Measurements from ENCODE around the gene PPP1R14C.
A peak's percentile ranks its signal among the peaks of the same experiment; 100 is the strongest.

Gene PPP1R14C

DNA sequence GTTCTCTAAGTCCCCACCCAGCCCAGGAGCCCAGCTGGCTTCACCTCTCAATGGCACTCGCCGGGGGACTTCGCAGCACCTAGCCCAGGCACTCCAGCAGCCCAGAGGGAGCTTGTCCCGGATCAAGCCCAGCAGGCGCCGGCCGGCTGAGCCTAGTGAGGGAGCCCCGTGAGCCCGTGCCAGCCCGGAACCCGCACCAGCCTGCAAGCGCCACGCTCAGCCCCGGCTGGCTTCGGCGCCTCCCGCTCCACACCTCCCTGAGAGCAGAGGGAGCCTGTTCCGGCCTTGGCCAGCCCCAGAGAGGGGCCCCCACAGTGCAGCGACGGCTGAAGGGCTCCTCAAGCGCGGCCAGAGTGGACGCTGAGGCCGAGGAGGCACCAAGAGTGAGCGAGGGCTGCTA is 27.1 kb upstream of the PPP1R14C start:
- Histone ChIP-seq H3K9ac (ENCODE audit: insufficient read length) (no peak overlapping the region), H3K27ac (no peak overlapping the region), H3K36me3 (ENCODE audit: insufficient read depth, low read length) (no peaks in the 10 kb centered on the region), H3K9me3 (ENCODE audit: low read depth, low read length) (no peaks in the 10 kb centered on the region), H3K4me3 (no peak overlapping the region)
- TF ChIP-seq POLR2AphosphoS5 (IDR thresholded peaks at IDR 0.05; ENCODE audit: borderline replicate concordance, low read depth, low read length) (no peak), FOXP2 (optimal IDR thresholded peaks at IDR 0.05; ENCODE audit: control extremely low read depth, extremely low read length, insufficient read depth) (no peak), EZH2 (IDR thresholded peaks at IDR 0.05) (no peak)
- DNase-seq (ENCODE audit: low read depth, low spot score), result no peak

DNA sequence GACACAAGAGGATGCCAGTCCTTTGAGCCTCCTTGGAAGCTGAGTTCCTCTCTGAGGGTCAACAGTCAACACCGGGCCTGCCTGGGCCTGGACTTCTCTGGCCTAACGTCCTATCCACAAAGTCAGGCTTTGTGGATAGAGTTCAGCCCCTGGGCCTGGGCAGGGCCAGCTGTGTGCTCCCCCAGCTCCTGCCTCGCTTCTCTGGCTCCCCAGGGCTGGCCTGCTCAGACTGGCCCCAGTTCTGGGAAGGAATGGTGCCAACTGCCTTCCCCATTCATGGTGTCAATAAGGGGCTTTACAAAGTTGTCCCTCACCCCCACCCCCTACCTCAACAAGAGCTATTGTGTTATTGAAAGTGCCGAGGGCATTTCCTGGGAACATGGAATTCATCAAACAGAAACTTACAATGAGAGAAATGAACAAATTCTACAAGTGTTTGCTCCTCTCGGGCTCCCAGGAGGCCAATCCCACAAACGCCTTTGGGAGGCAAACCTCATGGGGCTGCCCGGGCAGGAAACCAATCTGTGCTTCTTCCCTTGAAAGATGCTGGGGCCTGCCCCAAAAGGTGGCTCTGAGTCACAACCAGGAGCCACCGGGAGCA is 26.5 kb upstream of the PPP1R14C start:
- H3K9ac ChIP-seq (ENCODE audit: insufficient read length), result no peak overlapping the region
- no peaks in the 10 kb centered on the region for H3K36me3 ChIP-seq (ENCODE audit: insufficient read depth, low read length)
- H3K27ac ChIP-seq, result no peak overlapping the region
- H3K4me3 ChIP-seq, result no peak overlapping the region
- TF ChIP-seq FOXP2 (optimal IDR thresholded peaks at IDR 0.05; ENCODE audit: control extremely low read depth, extremely low read length, insufficient read depth) (no peak), EZH2 (IDR thresholded peaks at IDR 0.05) (no peak), POLR2AphosphoS5 (IDR thresholded peaks at IDR 0.05; ENCODE audit: borderline replicate concordance, low read depth, low read length) (no peak)
- H3K9me3 ChIP-seq (ENCODE audit: low read depth, low read length), result no peaks in the 10 kb centered on the region
- no peak for DNase-seq (ENCODE audit: low read depth, low spot score)

DNA sequence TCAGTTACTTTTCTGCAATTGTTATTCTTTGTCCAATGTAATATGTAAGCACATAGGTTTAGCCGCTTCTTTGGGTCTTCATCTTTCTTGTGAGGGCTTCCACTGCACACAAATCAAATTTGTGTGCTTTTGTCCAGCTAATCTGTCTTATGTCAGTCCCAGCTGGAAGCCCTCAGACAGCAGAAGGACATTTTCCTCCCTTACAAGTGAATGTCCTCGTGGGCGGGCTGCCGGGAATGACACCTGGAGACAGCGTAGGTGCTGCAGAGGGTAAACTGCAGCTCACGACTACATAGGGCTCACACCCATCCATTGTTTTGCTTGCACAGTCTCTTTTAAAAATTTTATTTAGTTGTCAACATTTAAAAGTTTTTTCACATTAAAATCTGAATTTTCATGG is 24.6 kb upstream of the PPP1R14C start:
- no peak overlapping the region for H3K9ac ChIP-seq (ENCODE audit: insufficient read length)
- H3K36me3 ChIP-seq (ENCODE audit: insufficient read depth, low read length), result no peaks in the 10 kb centered on the region
- H3K4me3 ChIP-seq, result no peak overlapping the region
- DNase-seq (ENCODE audit: low read depth, low spot score), result no peak
- no peaks in the 10 kb centered on the region for H3K9me3 ChIP-seq (ENCODE audit: low read depth, low read length)
- no peak overlapping the region for H3K27ac ChIP-seq
- TF ChIP-seq POLR2AphosphoS5 (IDR thresholded peaks at IDR 0.05; ENCODE audit: borderline replicate concordance, low read depth, low read length) (no peak), EZH2 (IDR thresholded peaks at IDR 0.05) (no peak), FOXP2 (optimal IDR thresholded peaks at IDR 0.05; ENCODE audit: control extremely low read depth, extremely low read length, insufficient read depth) (no peak)

DNA sequence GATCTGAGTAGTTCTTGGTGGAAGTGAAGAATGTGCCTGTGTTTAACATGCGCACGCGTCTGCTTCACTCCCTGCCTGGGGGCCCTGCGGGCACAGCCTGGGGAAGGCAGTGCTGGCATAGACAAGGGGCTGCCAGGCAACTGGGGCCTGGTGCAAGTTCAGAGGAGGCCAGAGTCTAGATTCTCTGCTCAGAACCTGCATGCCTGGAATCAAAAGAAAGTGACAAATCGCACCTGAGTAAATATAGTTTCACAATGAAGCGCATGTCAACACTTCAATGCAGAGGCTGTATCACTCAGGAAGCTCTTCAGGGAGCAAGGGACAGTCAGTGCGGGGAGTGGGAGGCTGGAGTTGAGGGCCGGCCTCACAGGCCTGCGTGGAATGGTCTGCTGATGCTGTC is 24.2 kb upstream of the PPP1R14C start:
- TF ChIP-seq FOXP2 (optimal IDR thresholded peaks at IDR 0.05; ENCODE audit: control extremely low read depth, extremely low read length, insufficient read depth) (no peak), EZH2 (IDR thresholded peaks at IDR 0.05) (no peak), POLR2AphosphoS5 (IDR thresholded peaks at IDR 0.05; ENCODE audit: borderline replicate concordance, low read depth, low read length) (no peak)
- Histone ChIP-seq H3K9me3 (ENCODE audit: low read depth, low read length) (no peaks in the 10 kb centered on the region), H3K4me3 (no peak overlapping the region; the same call in 1 of the 2 replicates), H3K27ac (no peak overlapping the region), H3K36me3 (ENCODE audit: insufficient read depth, low read length) (no peaks in the 10 kb centered on the region), H3K9ac (ENCODE audit: insufficient read length) (no peak overlapping the region)
- no peak for DNase-seq (ENCODE audit: low read depth, low spot score)

DNA sequence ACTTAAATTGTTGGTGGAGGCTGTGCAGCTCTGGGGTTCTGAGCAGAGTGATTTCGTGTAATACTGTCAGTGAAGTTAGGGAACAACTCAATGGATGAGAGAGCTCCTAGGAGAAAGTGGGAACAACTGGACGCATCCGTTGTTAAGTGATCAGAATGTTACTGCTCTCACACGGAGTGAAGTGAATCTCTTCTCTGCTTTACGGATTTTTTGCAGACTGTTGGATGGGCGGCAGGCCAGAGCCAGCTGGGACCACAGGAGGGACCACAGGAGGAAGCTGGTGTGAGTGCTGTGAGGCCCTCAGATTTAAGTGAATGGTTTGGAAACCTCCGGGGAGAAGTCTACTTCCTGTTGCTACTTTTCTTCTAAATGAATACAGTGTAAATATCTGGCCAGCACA is 23.7 kb upstream of the PPP1R14C start:
- H3K27ac ChIP-seq, result peak overlapping the region; percentile 17; the same call in 1 of the 2 replicates
- peak overlapping the region; percentile 47 for H3K9ac ChIP-seq (ENCODE audit: insufficient read length)
- H3K36me3 ChIP-seq (ENCODE audit: insufficient read depth, low read length), result no peaks in the 10 kb centered on the region
- H3K9me3 ChIP-seq (ENCODE audit: low read depth, low read length), result no peaks in the 10 kb centered on the region
- TF ChIP-seq EZH2 (IDR thresholded peaks at IDR 0.05), result no peak
- TF ChIP-seq FOXP2 (optimal IDR thresholded peaks at IDR 0.05; ENCODE audit: control extremely low read depth, extremely low read length, insufficient read depth), result no peak
- no peak for TF ChIP-seq POLR2AphosphoS5 (IDR thresholded peaks at IDR 0.05; ENCODE audit: borderline replicate concordance, low read depth, low read length)
- H3K4me3 ChIP-seq, result peak overlapping the region; percentile 43
- DNase-seq (ENCODE audit: low read depth, low spot score), result no peak

DNA sequence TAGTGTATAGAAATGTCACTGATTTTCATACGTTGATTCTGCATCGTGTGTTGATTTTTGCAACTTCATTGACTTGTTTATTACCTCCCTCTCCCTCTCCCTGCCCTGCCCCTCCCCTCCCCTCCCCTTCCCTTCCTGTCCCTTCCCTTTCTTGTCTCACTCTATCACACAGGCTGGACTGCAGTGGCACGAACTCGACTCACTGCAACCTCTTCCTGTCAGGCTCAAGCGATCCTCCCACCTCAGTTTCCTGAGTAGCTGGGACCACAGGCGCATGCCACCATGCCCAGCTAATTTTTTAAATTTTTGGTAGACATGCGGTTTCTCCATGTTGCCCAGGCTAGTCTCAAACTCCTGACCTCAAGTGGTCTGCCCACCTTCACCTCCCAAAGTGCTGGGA is 19.2 kb upstream of the PPP1R14C start:
- H3K9ac ChIP-seq (ENCODE audit: insufficient read length), result no peak overlapping the region
- H3K9me3 ChIP-seq (ENCODE audit: low read depth, low read length), result no peaks in the 10 kb centered on the region
- H3K4me3 ChIP-seq, result no peak overlapping the region
- H3K36me3 ChIP-seq (ENCODE audit: insufficient read depth, low read length), result no peaks in the 10 kb centered on the region
- H3K27ac ChIP-seq, result no peak overlapping the region
- TF ChIP-seq POLR2AphosphoS5 (IDR thresholded peaks at IDR 0.05; ENCODE audit: borderline replicate concordance, low read depth, low read length) (no peak), FOXP2 (optimal IDR thresholded peaks at IDR 0.05; ENCODE audit: control extremely low read depth, extremely low read length, insufficient read depth) (no peak), EZH2 (IDR thresholded peaks at IDR 0.05) (no peak)
- no peak for DNase-seq (ENCODE audit: low read depth, low spot score)

DNA sequence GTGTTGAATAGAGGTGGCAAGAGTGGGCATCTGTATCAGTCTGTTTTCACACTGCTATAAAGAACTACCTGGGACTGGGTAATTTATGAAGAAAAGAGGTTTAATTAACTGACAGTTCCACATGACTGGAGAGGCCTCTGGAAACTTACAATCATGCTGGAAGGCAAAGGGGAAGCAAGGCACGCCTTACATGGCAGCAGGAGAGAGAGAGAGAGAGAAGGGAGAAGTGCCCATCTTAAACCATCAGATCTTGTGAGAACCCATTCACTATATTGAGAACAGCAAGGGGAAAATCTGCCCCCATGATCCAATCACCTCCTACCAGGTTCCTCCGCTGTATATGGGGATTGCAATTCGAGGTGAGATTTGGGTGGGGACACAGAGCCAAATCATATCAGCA is 18.6 kb upstream of the PPP1R14C start:
- Histone ChIP-seq H3K4me3 (no peak overlapping the region), H3K27ac (no peak overlapping the region), H3K9ac (ENCODE audit: insufficient read length) (no peak overlapping the region), H3K36me3 (ENCODE audit: insufficient read depth, low read length) (no peaks in the 10 kb centered on the region), H3K9me3 (ENCODE audit: low read depth, low read length) (no peaks in the 10 kb centered on the region)
- no peak for DNase-seq (ENCODE audit: low read depth, low spot score)
- TF ChIP-seq POLR2AphosphoS5 (IDR thresholded peaks at IDR 0.05; ENCODE audit: borderline replicate concordance, low read depth, low read length) (no peak), FOXP2 (optimal IDR thresholded peaks at IDR 0.05; ENCODE audit: control extremely low read depth, extremely low read length, insufficient read depth) (no peak), EZH2 (IDR thresholded peaks at IDR 0.05) (no peak)

DNA sequence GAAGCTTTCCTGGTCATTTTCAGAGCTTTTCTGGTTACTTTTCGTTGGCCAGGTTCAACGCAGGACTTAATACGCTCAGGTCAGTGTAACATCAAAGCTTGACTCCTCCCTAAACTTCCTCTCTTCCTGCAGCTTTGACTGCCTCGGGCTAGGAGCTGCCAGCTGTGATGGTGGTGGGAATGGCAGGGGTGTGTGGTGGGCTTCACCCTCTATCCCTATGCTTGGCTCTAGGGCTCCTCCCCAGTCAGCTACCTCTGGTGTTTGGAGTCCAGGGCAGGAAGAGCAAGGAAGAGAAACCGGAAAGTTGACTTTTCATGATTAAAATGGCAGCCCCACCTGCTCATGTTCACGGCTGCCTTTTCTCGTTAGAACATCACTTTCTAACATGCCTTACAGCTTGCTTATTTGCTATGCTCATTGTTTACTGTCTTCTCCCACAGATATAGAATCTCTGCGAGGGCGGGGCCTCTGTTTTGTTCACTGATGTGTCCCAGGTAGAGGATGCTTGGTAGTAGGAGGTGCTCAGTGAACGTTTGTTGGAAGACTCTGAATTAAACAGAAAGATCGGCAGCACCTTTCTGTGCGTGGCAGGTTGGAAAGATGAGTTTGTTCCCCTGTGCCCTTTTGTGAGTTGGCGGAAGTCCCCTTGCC is 16.1 kb upstream of the PPP1R14C start:
- no peaks in the 10 kb centered on the region for H3K36me3 ChIP-seq (ENCODE audit: insufficient read depth, low read length)
- DNase-seq (ENCODE audit: low read depth, low spot score), result no peak
- no peaks in the 10 kb centered on the region for H3K9me3 ChIP-seq (ENCODE audit: low read depth, low read length)
- no peak overlapping the region for H3K9ac ChIP-seq (ENCODE audit: insufficient read length)
- TF ChIP-seq EZH2 (IDR thresholded peaks at IDR 0.05), result no peak
- H3K27ac ChIP-seq, result no peak overlapping the region
- no peak overlapping the region for H3K4me3 ChIP-seq

DNA sequence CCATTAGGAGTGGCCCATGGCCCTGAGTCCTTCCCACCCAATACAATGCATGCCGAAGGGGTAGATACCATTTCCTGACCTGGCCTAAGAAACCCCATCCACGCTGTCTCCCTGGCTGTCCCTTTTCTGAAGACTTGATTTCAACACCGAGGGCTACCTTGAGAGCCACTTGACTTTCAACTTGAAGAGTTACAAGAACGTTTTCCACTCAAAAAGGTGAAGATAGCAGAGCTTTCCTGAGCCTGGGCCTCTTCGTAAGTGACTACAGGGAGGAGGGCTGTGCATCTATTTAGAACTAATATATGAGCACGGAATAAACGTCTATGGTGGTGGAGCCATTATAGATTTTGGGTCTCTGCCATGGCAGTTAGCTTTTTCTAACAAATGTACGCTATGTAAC is 14.4 kb upstream of the PPP1R14C start:
- H3K9ac ChIP-seq (ENCODE audit: insufficient read length), result no peak overlapping the region
- H3K9me3 ChIP-seq (ENCODE audit: low read depth, low read length), result no peaks in the 10 kb centered on the region
- no peaks in the 10 kb centered on the region for H3K36me3 ChIP-seq (ENCODE audit: insufficient read depth, low read length)
- H3K27ac ChIP-seq, result no peak overlapping the region
- H3K4me3 ChIP-seq, result no peak overlapping the region
- no peak for DNase-seq (ENCODE audit: low read depth, low spot score)
- TF ChIP-seq POLR2AphosphoS5 (IDR thresholded peaks at IDR 0.05; ENCODE audit: borderline replicate concordance, low read depth, low read length) (no peak), FOXP2 (optimal IDR thresholded peaks at IDR 0.05; ENCODE audit: control extremely low read depth, extremely low read length, insufficient read depth) (no peak), EZH2 (IDR thresholded peaks at IDR 0.05) (no peak)

Measured in SK-N-MC (cell line).